ENCODE measurements around the gene MMP13.

The MMP13 gene

DNA sequence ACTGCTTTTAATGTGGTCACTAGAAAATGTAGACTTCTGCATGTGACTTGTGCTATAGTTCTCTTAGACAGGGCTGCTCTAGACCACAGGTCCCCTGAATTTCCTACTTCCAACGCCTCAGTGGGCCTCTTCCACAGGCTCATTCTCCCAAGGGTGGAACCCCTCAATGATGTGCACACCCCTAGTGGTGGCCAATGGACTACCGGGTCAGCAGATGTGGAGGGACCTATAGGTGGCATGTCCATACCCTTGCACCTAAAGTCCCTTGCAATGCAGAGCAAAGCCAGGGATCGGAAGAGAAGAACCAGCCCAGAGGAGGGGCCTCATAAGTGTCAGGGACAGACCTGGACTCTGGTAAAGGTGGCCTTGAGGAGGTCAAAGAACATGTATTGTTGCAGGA lies 20.0 kb downstream of the MMP13 start:
- Histone ChIP-seq H3K27ac (ENCODE audit: low read depth, low read length) (no peak overlapping the region), H3K9ac (ENCODE audit: low read length) (no peak overlapping the region), H3K9me3 (ENCODE audit: control insufficient read depth, insufficient read depth, low read depth, low read length) (0 out of 2 replicates have a peak, but pooled peaks cover 4% of the 10 kb centered on the region), H3K4me3 (ENCODE audit: low read depth, low read length) (no peak overlapping the region), H3K4me1 (ENCODE audit: control insufficient read depth, insufficient read depth, low read length) (no peaks in the 10 kb centered on the region), H3K36me3 (ENCODE audit: control insufficient read depth, insufficient read depth, low read length) (no peaks in the 10 kb centered on the region), H3K27me3 (ENCODE audit: control insufficient read depth, insufficient read depth, low read length) (no peaks in the 10 kb centered on the region)

DNA sequence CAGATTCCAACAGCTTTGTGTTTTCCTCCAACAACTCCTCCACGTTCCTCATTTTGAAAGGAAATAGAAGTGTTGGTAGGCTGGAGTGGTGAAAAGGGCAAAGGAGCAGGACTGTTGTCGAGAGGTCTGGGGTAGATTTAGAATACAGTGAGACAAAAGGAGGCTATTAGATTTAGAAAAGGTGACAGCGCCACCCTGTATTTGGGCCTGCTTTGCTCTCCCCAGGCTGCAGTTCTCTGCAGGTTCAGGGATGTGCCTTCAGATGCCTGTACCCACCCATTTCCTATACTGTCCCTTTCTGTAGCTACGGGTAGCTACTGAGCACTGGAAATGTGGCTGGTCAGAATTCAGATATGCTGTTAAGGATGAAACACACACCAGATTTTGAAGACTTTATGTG lies 20.8 kb downstream of the MMP13 start:
- Histone ChIP-seq H3K9ac (ENCODE audit: low read length) (no peak overlapping the region), H3K27ac (ENCODE audit: low read depth, low read length) (no peak overlapping the region), H3K36me3 (ENCODE audit: control insufficient read depth, insufficient read depth, low read length) (no peaks in the 10 kb centered on the region), H3K9me3 (ENCODE audit: control insufficient read depth, insufficient read depth, low read depth, low read length) (0 out of 2 replicates have a peak, but pooled peaks cover 4% of the 10 kb centered on the region), H3K4me3 (ENCODE audit: low read depth, low read length) (no peak overlapping the region), H3K4me1 (ENCODE audit: control insufficient read depth, insufficient read depth, low read length) (no peaks in the 10 kb centered on the region), H3K27me3 (ENCODE audit: control insufficient read depth, insufficient read depth, low read length) (no peaks in the 10 kb centered on the region)

DNA sequence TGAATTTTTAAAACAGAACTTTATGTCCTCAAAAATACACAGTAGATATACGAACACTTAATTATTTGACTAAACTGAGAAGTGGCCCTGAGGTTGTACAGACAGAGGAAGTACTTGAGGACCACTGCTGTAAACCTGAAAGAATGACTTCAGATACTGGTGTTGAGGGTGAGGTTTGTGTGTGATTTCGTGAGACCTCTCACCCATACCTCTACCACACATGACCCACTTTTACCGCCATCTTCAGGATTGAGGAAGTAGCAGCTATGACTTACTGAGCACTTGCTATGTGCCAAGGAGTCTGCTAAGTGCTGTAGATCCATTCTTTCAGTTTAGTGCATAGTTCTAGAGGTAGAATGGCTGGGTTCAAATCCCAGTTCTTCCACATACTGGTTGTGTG lies 21.9 kb downstream of the MMP13 start:
- Histone ChIP-seq H3K4me1 (ENCODE audit: control insufficient read depth, insufficient read depth, low read length) (no peaks in the 10 kb centered on the region), H3K27ac (ENCODE audit: low read depth, low read length) (no peak overlapping the region), H3K4me3 (ENCODE audit: low read depth, low read length) (no peak overlapping the region), H3K27me3 (ENCODE audit: control insufficient read depth, insufficient read depth, low read length) (no peaks in the 10 kb centered on the region), H3K9me3 (ENCODE audit: control insufficient read depth, insufficient read depth, low read depth, low read length) (0 out of 2 replicates have a peak, but pooled peaks cover 4% of the 10 kb centered on the region), H3K36me3 (ENCODE audit: control insufficient read depth, insufficient read depth, low read length) (no peaks in the 10 kb centered on the region), H3K9ac (ENCODE audit: low read length) (no peak overlapping the region)

DNA sequence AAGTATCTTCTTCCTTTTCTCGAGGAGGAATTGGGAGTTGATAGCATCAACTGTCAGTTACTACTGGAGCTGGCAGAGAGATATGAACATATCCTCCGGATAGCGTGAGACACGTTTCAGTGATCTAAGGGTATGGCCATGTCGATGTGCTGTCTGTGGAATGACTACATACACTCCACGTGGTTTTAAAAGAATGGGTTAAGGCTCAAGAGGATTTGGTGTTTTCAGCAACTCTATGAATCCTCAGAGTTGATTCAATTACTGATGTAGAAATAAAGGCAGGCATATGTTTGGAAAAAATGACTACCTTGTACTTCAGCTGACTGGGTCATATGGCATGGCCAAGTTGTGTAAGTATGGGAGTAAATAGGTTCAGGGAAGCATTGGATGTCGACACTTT lies 22.9 kb downstream of the MMP13 start:
- Histone ChIP-seq H3K27ac (ENCODE audit: low read depth, low read length) (no peak overlapping the region), H3K4me1 (ENCODE audit: control insufficient read depth, insufficient read depth, low read length) (no peaks in the 10 kb centered on the region), H3K27me3 (ENCODE audit: control insufficient read depth, insufficient read depth, low read length) (no peaks in the 10 kb centered on the region), H3K4me3 (ENCODE audit: low read depth, low read length) (no peak overlapping the region), H3K36me3 (ENCODE audit: control insufficient read depth, insufficient read depth, low read length) (no peaks in the 10 kb centered on the region), H3K9ac (ENCODE audit: low read length) (no peak overlapping the region), H3K9me3 (ENCODE audit: control insufficient read depth, insufficient read depth, low read depth, low read length) (0 out of 2 replicates have a peak, but pooled peaks cover 4% of the 10 kb centered on the region)

DNA sequence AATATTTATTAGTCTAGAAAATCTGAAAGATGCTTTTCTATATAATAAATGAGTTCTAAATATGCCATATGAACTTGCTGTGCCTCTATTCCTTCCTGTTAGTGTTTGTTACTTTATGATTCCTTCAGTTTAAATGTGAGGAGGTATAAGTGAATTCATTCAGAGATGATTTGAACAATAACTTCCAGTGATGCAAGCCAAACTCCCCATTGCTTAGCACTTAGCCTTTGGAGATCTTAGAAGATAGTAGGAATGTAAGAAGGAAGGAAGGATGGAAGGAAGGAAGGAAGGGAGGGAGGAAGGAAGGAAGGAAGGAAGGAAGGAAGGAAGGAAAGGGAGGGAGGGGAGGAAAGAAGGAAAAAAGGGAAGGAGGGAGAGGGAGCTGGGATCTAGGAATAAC lies 25.1 kb downstream of the MMP13 start:
- Histone ChIP-seq H3K9me3 (ENCODE audit: control insufficient read depth, insufficient read depth, low read depth, low read length) (no peaks in the 10 kb centered on the region), H3K9ac (ENCODE audit: low read length) (no peak overlapping the region), H3K4me3 (ENCODE audit: low read depth, low read length) (no peak overlapping the region), H3K27ac (ENCODE audit: low read depth, low read length) (no peak overlapping the region), H3K27me3 (ENCODE audit: control insufficient read depth, insufficient read depth, low read length) (no peaks in the 10 kb centered on the region), H3K36me3 (ENCODE audit: control insufficient read depth, insufficient read depth, low read length) (no peaks in the 10 kb centered on the region), H3K4me1 (ENCODE audit: control insufficient read depth, insufficient read depth, low read length) (no peaks in the 10 kb centered on the region)

DNA sequence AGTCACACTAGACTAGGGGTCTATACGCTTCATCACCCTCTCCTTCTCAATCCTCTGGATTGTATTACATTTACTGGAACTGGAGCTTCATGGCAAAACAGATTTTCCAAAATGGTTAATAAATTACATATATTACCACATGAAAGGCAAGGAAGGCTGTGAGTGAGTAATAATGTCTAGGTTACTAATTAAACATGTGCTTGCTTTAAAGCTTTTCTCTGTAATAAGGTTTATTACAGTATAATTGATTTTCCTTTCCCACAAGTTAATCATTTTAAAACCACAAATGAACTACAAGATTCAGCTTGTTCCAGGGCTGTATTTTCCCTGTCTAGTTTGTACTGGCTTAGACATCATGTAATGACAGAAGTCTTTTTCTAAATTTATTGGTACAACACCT lies 25.6 kb downstream of the MMP13 start:
- H3K36me3 ChIP-seq (ENCODE audit: control insufficient read depth, insufficient read depth, low read length): no peaks in the 10 kb centered on the region
- no peaks in the 10 kb centered on the region for H3K4me1 ChIP-seq (ENCODE audit: control insufficient read depth, insufficient read depth, low read length)
- no peak overlapping the region for H3K9ac ChIP-seq (ENCODE audit: low read length)
- H3K9me3 ChIP-seq (ENCODE audit: control insufficient read depth, insufficient read depth, low read depth, low read length): no peaks in the 10 kb centered on the region
- H3K27me3 ChIP-seq (ENCODE audit: control insufficient read depth, insufficient read depth, low read length): no peaks in the 10 kb centered on the region
- H3K27ac ChIP-seq (ENCODE audit: low read depth, low read length): no peak overlapping the region
- no peak overlapping the region for H3K4me3 ChIP-seq (ENCODE audit: low read depth, low read length)

DNA sequence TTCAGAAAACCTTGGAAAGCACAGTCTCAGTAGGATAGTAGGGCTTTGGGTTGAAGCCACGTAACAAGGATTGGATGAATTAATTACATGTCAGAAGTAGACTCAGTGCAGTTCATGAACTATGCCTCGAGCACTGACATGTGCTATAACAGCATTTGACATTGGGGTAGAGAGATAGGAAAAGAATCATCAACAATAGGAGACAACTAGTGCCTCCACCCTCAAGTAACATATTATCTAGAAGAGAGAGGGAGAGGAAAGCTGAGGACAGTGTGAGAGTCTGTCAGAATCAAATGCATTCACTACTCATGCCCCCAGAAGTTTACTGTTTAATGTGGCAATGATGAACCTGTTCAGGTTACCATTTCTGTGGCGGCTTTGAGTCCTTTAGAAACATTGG lies 26.4 kb downstream of the MMP13 start:
- Histone ChIP-seq H3K4me1 (ENCODE audit: control insufficient read depth, insufficient read depth, low read length) (no peaks in the 10 kb centered on the region), H3K9me3 (ENCODE audit: control insufficient read depth, insufficient read depth, low read depth, low read length) (no peaks in the 10 kb centered on the region), H3K9ac (ENCODE audit: low read length) (no peak overlapping the region), H3K27me3 (ENCODE audit: control insufficient read depth, insufficient read depth, low read length) (no peaks in the 10 kb centered on the region), H3K36me3 (ENCODE audit: control insufficient read depth, insufficient read depth, low read length) (no peaks in the 10 kb centered on the region), H3K27ac (ENCODE audit: low read depth, low read length) (no peak overlapping the region), H3K4me3 (ENCODE audit: low read depth, low read length) (no peak overlapping the region)

DNA sequence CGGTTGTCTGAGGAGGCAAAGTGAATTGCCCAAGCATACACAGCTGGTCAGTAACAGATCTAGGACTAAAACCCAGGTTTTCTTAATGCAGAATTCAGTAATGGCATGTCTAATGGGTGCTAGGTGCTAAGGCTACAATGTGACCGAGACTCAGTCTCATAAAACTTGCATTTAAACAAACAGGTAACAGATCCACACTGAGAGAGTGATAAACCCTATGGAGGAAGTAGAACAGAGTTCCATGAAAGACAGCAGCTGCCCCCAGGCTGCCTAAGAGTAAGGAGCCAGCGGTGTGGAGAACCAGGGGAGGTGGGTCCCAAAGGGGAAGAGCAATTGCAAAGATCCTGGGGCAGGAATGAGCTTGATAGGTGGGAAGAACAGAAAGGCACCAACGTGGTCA lies 27.3 kb downstream of the MMP13 start:
- no peak overlapping the region for H3K9ac ChIP-seq (ENCODE audit: low read length)
- no peaks in the 10 kb centered on the region for H3K9me3 ChIP-seq (ENCODE audit: control insufficient read depth, insufficient read depth, low read depth, low read length)
- H3K4me3 ChIP-seq (ENCODE audit: low read depth, low read length): no peak overlapping the region
- no peak overlapping the region for H3K27ac ChIP-seq (ENCODE audit: low read depth, low read length)
- no peaks in the 10 kb centered on the region for H3K36me3 ChIP-seq (ENCODE audit: control insufficient read depth, insufficient read depth, low read length)
- no peaks in the 10 kb centered on the region for H3K27me3 ChIP-seq (ENCODE audit: control insufficient read depth, insufficient read depth, low read length)
- H3K4me1 ChIP-seq (ENCODE audit: control insufficient read depth, insufficient read depth, low read length): no peaks in the 10 kb centered on the region

DNA sequence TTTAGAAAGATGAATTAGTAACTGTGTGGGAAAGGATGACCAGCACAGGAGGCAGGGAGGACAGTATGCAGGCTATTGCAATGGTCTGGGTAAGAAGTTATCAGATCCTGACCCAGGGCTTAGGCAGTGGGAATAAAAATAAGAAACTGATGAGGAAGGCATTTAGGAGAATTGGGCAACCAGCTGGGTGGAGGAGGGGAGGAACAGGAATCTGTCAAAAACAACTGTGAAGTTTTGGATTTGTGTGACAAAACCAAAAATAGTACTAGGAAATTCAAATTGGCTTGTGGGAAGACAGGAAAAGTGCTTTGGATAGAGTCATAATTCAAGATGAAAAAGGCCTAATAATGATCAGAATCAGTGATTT lies 27.9 kb downstream of the MMP13 start:
- Histone ChIP-seq H3K9me3 (ENCODE audit: control insufficient read depth, insufficient read depth, low read depth, low read length) (no peaks in the 10 kb centered on the region), H3K9ac (ENCODE audit: low read length) (no peak overlapping the region), H3K4me1 (ENCODE audit: control insufficient read depth, insufficient read depth, low read length) (no peaks in the 10 kb centered on the region), H3K4me3 (ENCODE audit: low read depth, low read length) (no peak overlapping the region), H3K36me3 (ENCODE audit: control insufficient read depth, insufficient read depth, low read length) (no peaks in the 10 kb centered on the region), H3K27ac (ENCODE audit: low read depth, low read length) (no peak overlapping the region), H3K27me3 (ENCODE audit: control insufficient read depth, insufficient read depth, low read length) (no peaks in the 10 kb centered on the region)

DNA sequence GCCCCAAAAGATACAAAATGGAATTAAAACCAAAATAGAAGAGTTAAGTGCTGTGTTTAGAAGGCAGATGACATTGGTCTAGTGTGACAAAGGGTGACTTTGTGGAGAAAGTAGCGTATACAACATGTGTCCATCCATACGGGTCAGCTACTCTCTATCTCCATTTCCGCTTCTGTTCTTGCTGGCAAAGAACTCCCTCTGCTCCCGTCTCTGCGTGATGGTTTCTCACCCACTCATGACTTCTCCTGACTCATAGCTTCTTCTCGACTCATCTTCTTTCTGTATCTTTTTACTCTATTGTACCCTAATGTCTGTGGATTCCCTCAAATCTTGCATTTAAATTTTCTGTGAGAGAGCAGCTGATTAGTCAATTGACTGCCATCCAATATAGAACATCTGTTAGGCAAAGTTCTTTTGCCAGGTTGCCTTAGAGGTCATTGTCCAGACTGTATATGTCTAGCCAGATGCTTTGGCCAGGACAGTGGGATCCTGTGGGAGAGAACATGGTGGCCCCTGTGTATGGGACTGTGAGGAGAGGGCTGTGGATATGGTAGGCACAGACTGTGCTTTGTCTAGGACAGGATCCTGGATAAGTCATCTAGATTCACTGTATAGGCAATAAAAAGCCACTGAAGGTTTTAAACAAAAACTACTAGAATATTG lies 28.4 kb downstream of the MMP13 start:
- no peaks in the 10 kb centered on the region for H3K27me3 ChIP-seq (ENCODE audit: control insufficient read depth, insufficient read depth, low read length)
- H3K4me3 ChIP-seq (ENCODE audit: low read depth, low read length): no peak overlapping the region
- no peak overlapping the region for H3K27ac ChIP-seq (ENCODE audit: low read depth, low read length)
- H3K4me1 ChIP-seq (ENCODE audit: control insufficient read depth, insufficient read depth, low read length): no peaks in the 10 kb centered on the region
- no peaks in the 10 kb centered on the region for H3K36me3 ChIP-seq (ENCODE audit: control insufficient read depth, insufficient read depth, low read length)
- no peaks in the 10 kb centered on the region for H3K9me3 ChIP-seq (ENCODE audit: control insufficient read depth, insufficient read depth, low read depth, low read length)
- no peak overlapping the region for H3K9ac ChIP-seq (ENCODE audit: low read length)

DNA sequence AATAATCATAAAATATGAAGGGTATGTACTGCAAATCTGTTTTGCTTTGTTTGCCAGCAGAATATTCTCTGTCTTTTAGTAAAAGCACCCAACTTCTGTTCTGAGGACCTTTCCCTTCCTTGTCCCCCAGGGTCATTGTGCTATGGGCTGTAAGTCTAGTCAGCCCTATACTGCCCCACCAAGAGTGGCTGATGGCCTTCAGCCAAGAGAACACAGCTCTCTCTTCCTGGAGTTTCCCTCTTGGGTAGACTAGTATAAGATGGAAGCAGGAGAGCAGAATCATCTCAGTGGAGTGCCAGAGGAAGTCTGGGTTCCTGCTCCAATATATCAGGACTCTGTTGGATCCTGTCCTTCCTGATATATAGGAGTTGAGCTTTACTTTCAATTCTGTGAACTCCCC lies 29.0 kb downstream of the MMP13 start:
- Histone ChIP-seq H3K4me1 (ENCODE audit: control insufficient read depth, insufficient read depth, low read length) (no peaks in the 10 kb centered on the region), H3K36me3 (ENCODE audit: control insufficient read depth, insufficient read depth, low read length) (no peaks in the 10 kb centered on the region), H3K27ac (ENCODE audit: low read depth, low read length) (no peak overlapping the region), H3K27me3 (ENCODE audit: control insufficient read depth, insufficient read depth, low read length) (no peaks in the 10 kb centered on the region), H3K9ac (ENCODE audit: low read length) (no peak overlapping the region), H3K9me3 (ENCODE audit: control insufficient read depth, insufficient read depth, low read depth, low read length) (no peaks in the 10 kb centered on the region), H3K4me3 (ENCODE audit: low read depth, low read length) (no peak overlapping the region)

DNA sequence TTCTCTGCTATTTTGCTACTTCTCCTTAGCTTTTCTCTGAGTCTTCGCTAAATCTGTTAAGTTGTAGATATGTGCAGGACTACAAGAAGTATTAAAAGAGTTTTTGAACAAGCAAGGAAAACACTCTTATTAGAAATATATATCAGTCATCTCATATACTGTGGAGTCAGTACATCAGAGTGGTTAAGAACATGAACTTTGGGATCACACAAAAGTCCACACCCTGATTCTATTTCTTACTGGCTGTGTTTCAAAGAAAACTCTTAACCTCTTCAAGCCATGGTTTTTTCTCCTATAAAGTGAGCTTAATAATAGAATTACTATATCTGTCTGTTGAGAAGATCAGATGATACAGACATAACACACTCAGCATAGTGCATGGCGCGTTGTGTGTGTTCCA lies 29.5 kb downstream of the MMP13 start:
- Histone ChIP-seq H3K36me3 (ENCODE audit: control insufficient read depth, insufficient read depth, low read length) (no peaks in the 10 kb centered on the region), H3K4me1 (ENCODE audit: control insufficient read depth, insufficient read depth, low read length) (no peaks in the 10 kb centered on the region), H3K27me3 (ENCODE audit: control insufficient read depth, insufficient read depth, low read length) (no peaks in the 10 kb centered on the region), H3K4me3 (ENCODE audit: low read depth, low read length) (no peak overlapping the region), H3K27ac (ENCODE audit: low read depth, low read length) (no peak overlapping the region), H3K9me3 (ENCODE audit: control insufficient read depth, insufficient read depth, low read depth, low read length) (no peaks in the 10 kb centered on the region), H3K9ac (ENCODE audit: low read length) (no peak overlapping the region)

Measured in HUES6 (cell line).